GM12891 (cell line): ENCODE results near the gene EXPH5.

Experiments used
- DNase-seq: peaks from one replicate; pipeline ENCODE4 v3.0.0; 2011; ENCODE audit warnings: low spot score; ENCODE audit not compliant: insufficient read length
- FAIRE-seq: peaks from 2 replicates; lab custom pipeline; 2011; peaks lifted over from hg19 to GRCh38; lab: Jason Lieb, UNC
- PAX5 ChIP-seq: IDR thresholded peaks from 2 replicates; pipeline ENCODE4 v1.6.1; 2011; ENCODE audit warnings: low read length, moderate library complexity, mild to moderate bottlenecking; ENCODE audit not compliant: insufficient read depth, severe bottlenecking
- POLR2A ChIP-seq: IDR thresholded peaks from 2 replicates; pipeline ENCODE4 v1.6.1; 2011; ENCODE audit warnings: low read depth, low read length, control low read depth
- POLR2AphosphoS5 ChIP-seq: IDR thresholded peaks from 2 replicates; pipeline ENCODE4 v1.6.1; 2011; ENCODE audit warnings: low read depth, low read length, control low read depth
- POU2F2 ChIP-seq: IDR thresholded peaks from 2 replicates; pipeline ENCODE4 v1.6.1; 2011; ENCODE audit warnings: low read depth, mild to moderate bottlenecking, control low read depth, low read length, moderate library complexity
- SPI1 ChIP-seq: IDR thresholded peaks from 2 replicates; pipeline ENCODE4 v1.6.1; 2011; ENCODE audit warnings: low read depth, low read length, control low read depth
- TAF1 ChIP-seq: IDR thresholded peaks from 2 replicates; pipeline ENCODE4 v1.6.1; 2011; ENCODE audit warnings: low read depth, low read length, control low read depth

The EXPH5 gene

GRCh38 chr11:108538502-108538901 lies 55.1 kb downstream of the EXPH5 start:
- no peak for FAIRE-seq
- no peak for TF ChIP-seq POLR2AphosphoS5
- TF ChIP-seq SPI1 = no peak
- TF ChIP-seq POU2F2 = no peak
- no peak for TF ChIP-seq PAX5
- no peak for TF ChIP-seq TAF1
- TF ChIP-seq POLR2A = no peak

GRCh38 chr11:108538022-108538424 lies 55.5 kb downstream of the EXPH5 start:
- no peak for TF ChIP-seq PAX5
- TF ChIP-seq POU2F2 = no peak
- no peak for TF ChIP-seq POLR2AphosphoS5
- TF ChIP-seq SPI1 = no peak
- TF ChIP-seq TAF1 = no peak
- no peak for TF ChIP-seq POLR2A
- FAIRE-seq (peak; percentile 23), DNase-seq (no peak)

More at GRCh38 chr11:108538502-108538901, 55.1 kb downstream of the EXPH5 start:
- no peak for DNase-seq

- TF ChIP-seq POLR2A (no peak), TAF1 (no peak), POLR2AphosphoS5 (no peak), PAX5 (no peak), POU2F2 (no peak), SPI1 (no peak)
- no peak for FAIRE-seq
Measured at GRCh38 chr11:108536783-108537182, 56.8 kb downstream of the EXPH5 start.

GRCh38 chr11:108535384-108535955 lies 58.1 kb downstream of the EXPH5 start:
- TF ChIP-seq POLR2AphosphoS5 = no peak
- FAIRE-seq = no peak
- no peak for DNase-seq

More at GRCh38 chr11:108536783-108537182, 56.8 kb downstream of the EXPH5 start:
- DNase-seq = no peak

- DNase-seq = no peak
- TF ChIP-seq SPI1 (no peak), PAX5 (no peak), POU2F2 (no peak), POLR2A (no peak), TAF1 (no peak), POLR2AphosphoS5 (no peak)
- no peak for FAIRE-seq
Measured at GRCh38 chr11:108534274-108534882, 59.2 kb downstream of the EXPH5 start.

GRCh38 chr11:108530426-108530825 lies 63.1 kb downstream of the EXPH5 start:
- FAIRE-seq (no peak), DNase-seq (no peak)
- no peak for TF ChIP-seq POLR2AphosphoS5
- no peak for TF ChIP-seq POLR2A
- TF ChIP-seq SPI1 = no peak

GRCh38 chr11:108527382-108527781 lies 66.2 kb downstream of the EXPH5 start:
- FAIRE-seq (no peak), DNase-seq (no peak)
- TF ChIP-seq POLR2A (no peak), PAX5 (no peak), POU2F2 (no peak), TAF1 (no peak), POLR2AphosphoS5 (no peak), SPI1 (no peak)

- FAIRE-seq (no peak), DNase-seq (no peak)
- TF ChIP-seq POLR2A = no peak
Measured at GRCh38 chr11:108525161-108525560, 68.4 kb downstream of the EXPH5 start.

- no peak for FAIRE-seq
- TF ChIP-seq PAX5 (no peak), POLR2A (no peak), POLR2AphosphoS5 (no peak), POU2F2 (no peak), SPI1 (no peak), TAF1 (no peak)
- no peak for DNase-seq
Measured at GRCh38 chr11:108524422-108524821, 69.1 kb downstream of the EXPH5 start.

GRCh38 chr11:108522318-108522717 lies 71.2 kb downstream of the EXPH5 start:
- TF ChIP-seq POU2F2 (no peak), SPI1 (0 out of 2 replicates have a peak, but pooled peaks have one; percentile 2), POLR2AphosphoS5 (no peak)
- no peak for FAIRE-seq

GRCh38 chr11:108518581-108518980 lies 75.0 kb downstream of the EXPH5 start:
- FAIRE-seq (no peak), DNase-seq (no peak)
- TF ChIP-seq SPI1 (no peak), POLR2AphosphoS5 (no peak), PAX5 (no peak), POU2F2 (no peak), TAF1 (no peak), POLR2A (no peak)

More at GRCh38 chr11:108522318-108522717, 71.2 kb downstream of the EXPH5 start:
- no peak for DNase-seq
